IMR-90 (cell line): Measurements from ENCODE around the gene DBI. TPM values are rescaled to one million over a fixed set of nuclear protein-coding genes. Genes with fewer than 3 reads are reported as not detected.
A peak's percentile ranks its signal among the peaks of the same experiment; 100 is the strongest.

Experiments
- ATAC-seq: fragments of 200-7000 bp; cut with Tn5 transposase; 2 replicates; pipeline ENCODE4 v1.9.1; 2020; ENCODE audit warnings: low read depth, mild to moderate bottlenecking, moderate library complexity
- BruUV-seq: library from RNA; stranded (reverse); fragments of 400-500 nt; replicated peaks from 2 replicates; lab custom pipeline; 2021; lab: Mats Ljungman, UMichigan
- CTCF ChIA-PET: fragments of 300-600 bp; formaldehyde crosslinking; extraction: SDS; loops from one replicate; lab custom pipeline; 2021; ENCODE audit warnings: antibody characterized with exemption; lab: Yijun Ruan, JAX
- POLR2A ChIA-PET: fragments of 300-600 bp; sonication (Branson Sonifier 250); formaldehyde crosslinking; loops from one replicate; lab custom pipeline; 2022; ENCODE audit warnings: antibody characterized with exemption; ENCODE audit not compliant: unreplicated experiment; lab: Charles Lee
- DNase-seq: peaks from one replicate; pipeline ENCODE4 v3.0.0; 2013
- H2AFZ ChIP-seq: replicated peaks from 2 replicates; pipeline ENCODE3; 2013; ENCODE audit warnings: low read length, mild to moderate bottlenecking; ENCODE audit not compliant: poor library complexity
- H2AK5ac ChIP-seq: 2 replicates; pipeline ENCODE4 v1.6.1; 2013; ENCODE audit warnings: low read depth, low read length, inconsistent platforms
- H2AK9ac ChIP-seq: replicated peaks from 2 replicates; pipeline ENCODE3; 2013; ENCODE audit warnings: mild to moderate bottlenecking, low read depth, low read length, moderate library complexity; ENCODE audit not compliant: poor library complexity
- H2BK120ac ChIP-seq: 2 replicates; pipeline ENCODE4 v1.6.1; 2013; ENCODE audit warnings: low read depth, low read length, inconsistent platforms
- H2BK15ac ChIP-seq: 3 replicates; pipeline ENCODE4 v1.6.1; 2013; ENCODE audit warnings: low read depth, low read length, inconsistent platforms
- H2BK20ac ChIP-seq: 2 replicates; pipeline ENCODE4 v1.6.1; 2013; ENCODE audit warnings: low read depth, mild to moderate bottlenecking, inconsistent platforms, low read length, moderate library complexity
- H2BK5ac ChIP-seq: 2 replicates; pipeline ENCODE4 v1.6.1; 2013; ENCODE audit warnings: mild to moderate bottlenecking, low read depth, low read length, inconsistent platforms; ENCODE audit not compliant: poor library complexity, severe bottlenecking
- H3K14ac ChIP-seq: replicated peaks from 2 replicates; pipeline ENCODE4 v1.6.1; 2013; ENCODE audit warnings: low read depth, low read length, inconsistent platforms
- H3K18ac ChIP-seq: 2 replicates; pipeline ENCODE4 v1.6.1; 2013; ENCODE audit warnings: low read depth, low read length, control low read depth
- H3K23ac ChIP-seq: 2 replicates; pipeline ENCODE4 v1.6.1; 2013; ENCODE audit warnings: low read depth, low read length, inconsistent platforms
- H3K27ac ChIP-seq: 2 replicates; pipeline ENCODE4 v1.5.1; 2013; ENCODE audit warnings: mild to moderate bottlenecking, control low read depth, low read length; ENCODE audit not compliant: insufficient read depth
- H3K27me3 ChIP-seq: 2 replicates; pipeline ENCODE4 v1.6.1; 2013; ENCODE audit warnings: low read length; ENCODE audit not compliant: control insufficient read depth, insufficient read depth
- H3K36me3 ChIP-seq: 2 replicates; pipeline ENCODE4 v1.6.1; 2013; ENCODE audit warnings: low read length, mixed read lengths; ENCODE audit not compliant: control insufficient read depth, insufficient read depth
- H3K4ac ChIP-seq: 2 replicates; pipeline ENCODE4 v1.6.1; 2013; ENCODE audit warnings: low read depth, low read length, inconsistent platforms
- H3K4me1 ChIP-seq: 2 replicates; pipeline ENCODE4 v1.6.1; 2013; ENCODE audit warnings: low read length, mixed read lengths; ENCODE audit not compliant: control insufficient read depth, insufficient read depth
- H3K4me2 ChIP-seq: 2 replicates; pipeline ENCODE4 v1.6.1; 2013; ENCODE audit warnings: low read depth, mild to moderate bottlenecking, control low read depth, low read length, moderate library complexity
- H3K4me3 ChIP-seq: 2 replicates; pipeline ENCODE4 v1.5.1; 2013; ENCODE audit warnings: low read depth, mild to moderate bottlenecking, control low read depth, low read length, moderate library complexity; ENCODE audit not compliant: insufficient read depth
- H3K56ac ChIP-seq: 2 replicates; pipeline ENCODE4 v1.6.1; 2013; ENCODE audit warnings: low read length, inconsistent platforms; ENCODE audit not compliant: insufficient read depth; ENCODE audit errors: extremely low read depth
- H3K79me1 ChIP-seq, 2 experiments: 2 replicates each; pipeline ENCODE4 v1.6.1; 2013; ENCODE audit warnings: low read length in 2 of 2, inconsistent platforms in 1 of 2, low read depth in 1 of 2
- H3K9ac ChIP-seq: 2 replicates; pipeline ENCODE4 v1.6.1; 2013; ENCODE audit warnings: low read depth, low read length, control low read depth
- H3K9me1 ChIP-seq: 2 replicates; pipeline ENCODE4 v1.6.1; 2013; ENCODE audit warnings: low read length, inconsistent platforms; ENCODE audit not compliant: insufficient read depth
- H3K9me3 ChIP-seq: 2 replicates; pipeline ENCODE4 v1.6.1; 2013; ENCODE audit warnings: low read length; ENCODE audit not compliant: control insufficient read depth, insufficient read depth
- H4K20me1 ChIP-seq: 2 replicates; pipeline ENCODE4 v1.6.1; 2013; ENCODE audit warnings: low read length, inconsistent platforms; ENCODE audit not compliant: insufficient read depth
- H4K5ac ChIP-seq: 2 replicates; pipeline ENCODE4 v1.6.1; 2013; ENCODE audit warnings: mild to moderate bottlenecking, low read depth, low read length, control low read depth
- H4K8ac ChIP-seq, 2 experiments: 2 replicates each; pipeline ENCODE4 v1.6.1; 2013; ENCODE audit warnings: low read depth in 2 of 2, low read length in 2 of 2, control low read depth in 1 of 2, inconsistent platforms in 1 of 2
- H4K91ac ChIP-seq: 2 replicates; pipeline ENCODE4 v1.6.1; 2013; ENCODE audit warnings: low read depth, low read length, inconsistent platforms; ENCODE audit not compliant: insufficient read depth
- CEBPB ChIP-seq: IDR thresholded peaks from 2 replicates; pipeline ENCODE4 v1.6.1; 2012; ENCODE audit warnings: low read depth, low read length, improper control_type of control experiment
- CHD1 ChIP-seq: IDR thresholded peaks from 2 replicates; pipeline ENCODE4 v1.6.1; 2012; ENCODE audit warnings: low read depth, low read length, improper control_type of control experiment
- ELK1 ChIP-seq: fragments of 150-350 bp; IDR thresholded peaks from 2 replicates; pipeline ENCODE4 v1.6.1; 2016; ENCODE audit warnings: low read depth, mild to moderate bottlenecking, low read length, moderate library complexity, borderline replicate concordance
- FOS ChIP-seq: fragments of 150-350 bp; IDR thresholded peaks from 2 replicates; pipeline ENCODE4 v1.6.1; 2016; ENCODE audit warnings: low read depth, low read length
- MAFK ChIP-seq: IDR thresholded peaks from 2 replicates; pipeline ENCODE4 v1.6.1; 2012; ENCODE audit warnings: low read depth, low read length, improper control_type of control experiment
- MAZ ChIP-seq: IDR thresholded peaks from 2 replicates; pipeline ENCODE4 v1.6.1; 2012; ENCODE audit warnings: low read depth, mild to moderate bottlenecking, low read length, improper control_type of control experiment, moderate library complexity, borderline replicate concordance
- NFE2L2 ChIP-seq: fragments of 150-350 bp; IDR thresholded peaks from 2 replicates; pipeline ENCODE4 v1.6.1; 2016; ENCODE audit warnings: low read depth, mild to moderate bottlenecking, low read length
- RCOR1 ChIP-seq: IDR thresholded peaks from 2 replicates; pipeline ENCODE4 v1.6.1; 2012; ENCODE audit warnings: mild to moderate bottlenecking, low read length, improper control_type of control experiment; ENCODE audit not compliant: insufficient replicate concordance
- RFX5 ChIP-seq: IDR thresholded peaks from 2 replicates; pipeline ENCODE4 v1.8.0; 2012; ENCODE audit warnings: low read depth, mild to moderate bottlenecking, low read length, moderate library complexity
- USF2 ChIP-seq: fragments of 150-350 bp; IDR thresholded peaks from 2 replicates; pipeline ENCODE4 v1.6.1; 2017; ENCODE audit warnings: mild to moderate bottlenecking, antibody characterized with exemption, low read length, low read depth
- WGBS, 2 experiments: methylation state at CpG; one replicate each; pipeline versions ENCODE4 v1.1.5 to v1.1.7; 2013; ENCODE audit warnings: missing lambda C conversion rate in 2 of 2; ENCODE audit not compliant: insufficient read length in 1 of 2; ENCODE audit errors: extremely low coverage in 2 of 2; 5-methylcytosine and 5-hydroxymethylcytosine counted together
- dilution Hi-C: fragments of 300-500 bp; cut with HindIII; formaldehyde crosslinking; loops from one replicate; pipeline ENCODE4 v1.14.3; 2018; ENCODE audit warnings: low sequenced_read_pairs; ENCODE audit not compliant: unreplicated experiment
- in situ Hi-C: fragments of 300-500 bp; cut with MboI; formaldehyde crosslinking; loops from 3 replicates; pipeline ENCODE4 v1.14.3; 2019; ENCODE audit warnings: low sequenced_read_pairs, inconsistent platforms, mixed read lengths
- intact Hi-C: fragments of 100-400 bp; cut with micrococcal nuclease; formaldehyde crosslinking; loops from 2 replicates; pipeline ENCODE4 v1.10.0; 2022
- polyA plus RNA-seq, 3 experiments: library from polyadenylated mRNA; depleted of rRNA; stranded (reverse); fragments of >200 nt; gene quantifications; 2 replicates each; pipeline ENCODE4 v1.2.3, GENCODE V29; 2012; ENCODE audit warnings: low replicate concordance in 1 of 3
- total RNA-seq: library from RNA; depleted of rRNA; stranded (reverse); fragments of >200 nt; gene quantifications from 2 replicates; pipeline ENCODE4 v1.2.3, GENCODE V29; 2012

DBI gene
- total and polyA plus RNA-seq, 2 of the 4 experiments (the other 2 are of a cell fraction) = 42.5 to 278 TPM

GRCh38 chr2:119350311-119350998 lies 16.3 kb upstream of the DBI start:
- intact Hi-C loops (no loop called here), dilution Hi-C loops (no loop called here), in situ Hi-C loops (no loop called here)
- POLR2A ChIA-PET = no interaction called here
- Histone ChIP-seq H2AK5ac (no peak overlapping the region), H3K18ac (no peak overlapping the region), H2AK9ac (no peak overlapping the region), H3K27me3 (no peaks in the 10 kb centered on the region), H3K4me2 (no peak overlapping the region), H2BK5ac (no peak overlapping the region), H4K5ac (no peak overlapping the region), H3K4me3 (no peak overlapping the region), H3K9me1 (peaks cover 2% of the 10 kb centered on the region; the same call in 1 of the 2 replicates), H3K4ac (no peak overlapping the region), H3K4me1 (no peaks in the 10 kb centered on the region), H2BK120ac (no peak overlapping the region), H3K14ac (no peak overlapping the region), H3K9ac (no peak overlapping the region), H4K20me1 (no peaks in the 10 kb centered on the region; the same call in 1 of the 2 replicates), H4K8ac (no peak overlapping the region), H3K27ac (no peak overlapping the region), H2BK15ac (no peak overlapping the region), H2BK20ac (no peak overlapping the region), H3K36me3 (no peaks in the 10 kb centered on the region), H3K79me1 (no peaks in the 10 kb centered on the region), H4K91ac (no peak overlapping the region), H3K56ac (no peak overlapping the region), H3K23ac (no peak overlapping the region), H2AFZ (peak overlapping the region; percentile 64), H3K9me3 (no peaks in the 10 kb centered on the region)
- ATAC-seq = no peak
- no peak for DNase-seq
- no peak for TF ChIP-seq NFE2L2
- TF ChIP-seq ELK1 = no peak
- TF ChIP-seq CEBPB = no peak
- TF ChIP-seq USF2 = no peak
- TF ChIP-seq MAFK = no peak
- TF ChIP-seq FOS = no peak
- no peak for TF ChIP-seq RCOR1
- no peak for TF ChIP-seq RFX5
- no peak for TF ChIP-seq CHD1
- no peak for TF ChIP-seq MAZ
- CTCF ChIA-PET = no interaction called here
- WGBS, 2 experiments = no CpG with 5 or more reads among the region's 4 CpGs
- BruUV-seq = no TSS peak
